A549 treated with Hydrocortisone at 1 μM for 4 hours (cell line): ENCODE results near the gene PPM1H. TPM values are rescaled to one million over a fixed set of nuclear protein-coding genes. Genes with fewer than 3 reads are reported as not detected.

Experiments used
- total RNA-seq: library from RNA; stranded (reverse); fragments of 200-300 nt; extraction: Qiagen RNA extraction; gene quantifications from 5 replicates; pipeline ENCODE4 v1.2.3, GENCODE V29; 2022

Gene PPM1H, protein sequence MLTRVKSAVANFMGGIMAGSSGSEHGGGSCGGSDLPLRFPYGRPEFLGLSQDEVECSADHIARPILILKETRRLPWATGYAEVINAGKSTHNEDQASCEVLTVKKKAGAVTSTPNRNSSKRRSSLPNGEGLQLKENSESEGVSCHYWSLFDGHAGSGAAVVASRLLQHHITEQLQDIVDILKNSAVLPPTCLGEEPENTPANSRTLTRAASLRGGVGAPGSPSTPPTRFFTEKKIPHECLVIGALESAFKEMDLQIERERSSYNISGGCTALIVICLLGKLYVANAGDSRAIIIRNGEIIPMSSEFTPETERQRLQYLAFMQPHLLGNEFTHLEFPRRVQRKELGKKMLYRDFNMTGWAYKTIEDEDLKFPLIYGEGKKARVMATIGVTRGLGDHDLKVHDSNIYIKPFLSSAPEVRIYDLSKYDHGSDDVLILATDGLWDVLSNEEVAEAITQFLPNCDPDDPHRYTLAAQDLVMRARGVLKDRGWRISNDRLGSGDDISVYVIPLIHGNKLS
- total RNA-seq = 6.4 to 10.8 TPM (median 6.9 TPM) in 5 replicates

GRCh38 chr12:62934799-62935674, at the start of gene PPM1H:
Gene PPM1H (minus strand): TSS chr12:62935150. CDS start chr12:62934736, 414 bp downstream.

Other genes starting within 250 kb of the PPM1H start
- gene AVPR1A, start 216.1 kb upstream of the PPM1H start, total RNA-seq = 0.01 to 0.12 TPM (median 0.03 TPM) in 5 replicates